Testis (tissue), 2 donors: ENCODE data around the gene GREB1.

ENCODE experiments used
- CTCF ChIP-seq, 3 experiments: fragments of 450-650 bp in 2 of 3; fragments of 200-600 bp in 1 of 3; sonication (generic) in 1 of 3; IDR thresholded peaks; one replicate each; pipeline ENCODE4 v1.5.1; 2016 to 2019; ENCODE audit warnings: antibody characterized with exemption in 3 of 3, mild to moderate bottlenecking in 2 of 3, moderate library complexity in 1 of 3
- POLR2A ChIP-seq: fragments of 450-650 bp; IDR thresholded peaks from one replicate; pipeline ENCODE4 v1.6.1; 2017; ENCODE audit warnings: antibody characterized with exemption, mild to moderate bottlenecking, moderate library complexity

- TF ChIP-seq CTCF (IDR thresholded peaks at IDR 0.05) (no peak), POLR2A (no peak)
Observed at GRCh38 chr2:11577101-11577883, 43.4 kb downstream of the GREB1 start.
